Body of pancreas (tissue), 4 donors: ENCODE results near the gene IER5L.

Experiments used
- CTCF ChIP-seq, 7 experiments: fragments of 450-650 bp in 4 of 7; fragments of 200-600 bp in 3 of 7; sonication (generic) in 3 of 7; IDR thresholded peaks; one replicate each; pipeline ENCODE4 v1.5.1; 2016 to 2019; ENCODE audit warnings: antibody characterized with exemption in 7 of 7
- POLR2A ChIP-seq, 3 donors: fragments of 450-650 bp; IDR thresholded peaks; one replicate each; pipeline ENCODE4 v1.6.1; 2016; ENCODE audit warnings: antibody characterized with exemption in 3 of 3, mild to moderate bottlenecking in 2 of 3

DNA sequence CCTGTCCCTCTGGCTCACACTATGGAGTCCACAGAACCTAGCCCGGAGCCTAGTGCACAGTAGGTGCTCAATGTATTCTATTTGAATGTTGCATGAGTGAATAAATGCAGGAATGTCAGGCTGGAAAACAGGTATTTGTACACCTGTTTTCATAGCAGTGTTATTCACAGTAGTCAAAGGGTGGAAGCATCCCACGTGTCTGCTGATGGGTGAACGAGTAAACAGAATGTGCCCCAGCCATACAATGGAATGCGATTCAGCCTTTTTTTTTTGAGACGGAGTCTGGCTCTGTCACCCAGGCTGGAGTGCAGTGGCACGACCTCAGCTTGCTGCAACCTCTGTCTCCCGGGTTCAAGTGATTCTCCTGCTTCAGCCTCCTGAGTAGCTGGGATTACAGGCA lies 31.5 kb upstream of the IER5L start:
- TF ChIP-seq CTCF (IDR thresholded peaks at IDR 0.05), result no peak
- no peak for TF ChIP-seq POLR2A (IDR thresholded peaks at IDR 0.05)
